ENCODE results near the gene DGKB.

The DGKB gene

GRCh38 chr7:14628516-14628915 lies 274.0 kb downstream of the DGKB start:
- DNase-seq (ENCODE audit: extremely low read depth, low read depth): no peak
- no peak for TF ChIP-seq CTCF (IDR thresholded peaks at IDR 0.05; ENCODE audit: low read depth, low read length)

- no peak for TF ChIP-seq CTCF (IDR thresholded peaks at IDR 0.05; ENCODE audit: low read depth, low read length)
- no peak for DNase-seq (ENCODE audit: extremely low read depth, low read depth)
Measured at GRCh38 chr7:14626076-14626475, 276.5 kb downstream of the DGKB start.

- TF ChIP-seq CTCF (IDR thresholded peaks at IDR 0.05; ENCODE audit: low read depth, low read length): no peak
- DNase-seq (ENCODE audit: extremely low read depth, low read depth): no peak
Measured at GRCh38 chr7:14622559-14622958, 280.0 kb downstream of the DGKB start.

- no peak for TF ChIP-seq CTCF (IDR thresholded peaks at IDR 0.05; ENCODE audit: low read depth, low read length)
- DNase-seq (ENCODE audit: extremely low read depth, low read depth): no peak
Measured at GRCh38 chr7:14606101-14606500, 296.4 kb downstream of the DGKB start.

- peak; percentile 12 for DNase-seq (ENCODE audit: extremely low read depth, low read depth)
- no peak for TF ChIP-seq CTCF (IDR thresholded peaks at IDR 0.05; ENCODE audit: low read depth, low read length)
Measured at GRCh38 chr7:14604606-14605005, 297.9 kb downstream of the DGKB start.

- DNase-seq (ENCODE audit: extremely low read depth, low read depth): no peak
- no peak for TF ChIP-seq CTCF (IDR thresholded peaks at IDR 0.05; ENCODE audit: low read depth, low read length)
Measured at GRCh38 chr7:14602851-14603250, 299.7 kb downstream of the DGKB start.

- TF ChIP-seq CTCF (IDR thresholded peaks at IDR 0.05; ENCODE audit: low read depth, low read length): no peak
- no peak for DNase-seq (ENCODE audit: extremely low read depth, low read depth)
Measured at GRCh38 chr7:14600766-14601367, 301.7 kb downstream of the DGKB start.
